H1 (cell line): ENCODE measurements around the gene AGAP1. TPM values are rescaled to one million over a fixed set of nuclear protein-coding genes. Genes with fewer than 3 reads are reported as not detected.

Source experiments
- CTCF ChIA-PET: fragments of 300-600 bp; sonication (Branson Sonifier 250); formaldehyde crosslinking; loops from one replicate; lab custom pipeline; 2021; ENCODE audit not compliant: partially characterized antibody; lab: Charles Lee
- POLR2A ChIA-PET: fragments of 300-600 bp; sonication (Branson Sonifier 250); formaldehyde crosslinking; loops from one replicate; lab custom pipeline; 2021; ENCODE audit warnings: inconsistent platforms; ENCODE audit not compliant: partially characterized antibody; lab: Charles Lee
- DNase-seq, 2 experiments: peaks; one replicate each; pipeline versions ENCODE4 v3.0.0 to v3.0.0-alpha.2; 2010 to 2022; ENCODE audit warnings: low spot score in 2 of 2, low read depth in 1 of 2, mixed read lengths in 1 of 2
- FAIRE-seq: peaks from 2 replicates; lab custom pipeline; 2011; peaks lifted over from hg19 to GRCh38; lab: Jason Lieb, UNC
- H2AFZ ChIP-seq: 2 replicates; pipeline ENCODE4 v1.8.1; 2012; ENCODE audit warnings: low read length, inconsistent platforms
- H2AK5ac ChIP-seq: 2 replicates; pipeline ENCODE4 v1.6.1; 2013; ENCODE audit warnings: low read depth, low read length
- H2BK120ac ChIP-seq: replicated peaks from 2 replicates; pipeline ENCODE3; 2013; ENCODE audit warnings: low read depth, low read length, inconsistent platforms
- H2BK12ac ChIP-seq: 2 replicates; pipeline ENCODE4 v1.6.1; 2013; ENCODE audit warnings: low read depth, low read length
- H2BK15ac ChIP-seq: 2 replicates; pipeline ENCODE4 v1.6.1; 2013; ENCODE audit warnings: low read length
- H2BK20ac ChIP-seq: 2 replicates; pipeline ENCODE4 v1.6.1; 2013; ENCODE audit warnings: low read length
- H2BK5ac ChIP-seq: 2 replicates; pipeline ENCODE4 v1.6.1; 2013; ENCODE audit warnings: low read depth, low read length
- H3K14ac ChIP-seq: 2 replicates; pipeline ENCODE4 v1.6.1; 2013; ENCODE audit warnings: inconsistent platforms; ENCODE audit not compliant: insufficient read length
- H3K18ac ChIP-seq: 2 replicates; pipeline ENCODE4 v1.6.1; 2013; ENCODE audit warnings: low read length; ENCODE audit errors: extremely low read depth
- H3K23ac ChIP-seq: 2 replicates; pipeline ENCODE4 v1.6.1; 2013; ENCODE audit warnings: inconsistent platforms; ENCODE audit not compliant: insufficient read length
- H3K23me2 ChIP-seq: 2 replicates; pipeline ENCODE4 v1.6.1; 2013; ENCODE audit warnings: low read depth, low read length
- H3K27ac ChIP-seq: 2 replicates; pipeline ENCODE4 v1.6.1; 2011; ENCODE audit warnings: low read depth, low read length, inconsistent platforms
- H3K27me3 ChIP-seq, 4 experiments: replicated peaks in 1 of 4; 1 replicate in 1 of 4; 2 replicates in 3 of 4; pipeline versions ENCODE4 v1.6.1 to v1.8.1; 2011 to 2013; ENCODE audit warnings: low read length in 3 of 4, mild to moderate bottlenecking in 3 of 4, inconsistent platforms in 2 of 4, mixed read lengths in 2 of 4, moderate library complexity in 1 of 4; ENCODE audit not compliant: control insufficient read depth in 3 of 4, insufficient read depth in 3 of 4; ENCODE audit errors: extremely low read depth in 1 of 4
- H3K36me3 ChIP-seq, 4 experiments: 2 replicates each; pipeline versions ENCODE4 v1.6.1 to v1.8.1; 2011 to 2013; ENCODE audit warnings: mild to moderate bottlenecking in 4 of 4, low read length in 3 of 4, moderate library complexity in 2 of 4, control low read depth in 1 of 4, inconsistent platforms in 1 of 4; ENCODE audit not compliant: insufficient read depth in 4 of 4, control insufficient read depth in 2 of 4
- H3K4ac ChIP-seq: replicated peaks from 2 replicates; pipeline ENCODE3; 2013; ENCODE audit warnings: low read length, low read depth, mixed read lengths, inconsistent platforms; ENCODE audit not compliant: insufficient read length
- H3K4me1 ChIP-seq, 4 experiments: replicated peaks in 1 of 4; 1 replicate in 1 of 4; 2 replicates in 3 of 4; pipeline versions ENCODE4 v1.6.1 to v1.8.1; 2011 to 2013; ENCODE audit warnings: low read length in 3 of 4, inconsistent platforms in 2 of 4, mixed read lengths in 1 of 4; ENCODE audit not compliant: insufficient read depth in 4 of 4, control insufficient read depth in 3 of 4
- H3K4me2 ChIP-seq, 2 experiments: 2 replicates each; pipeline versions ENCODE4 v1.6.1 to v1.8.1; 2011 to 2013; ENCODE audit warnings: low read depth in 2 of 2, low read length in 2 of 2, control low read depth in 1 of 2, inconsistent platforms in 1 of 2, mild to moderate bottlenecking in 1 of 2; ENCODE audit not compliant: insufficient read depth in 1 of 2
- H3K4me3 ChIP-seq, 4 experiments: fragments of 200-600, 300-600 bp in 1 of 4; sonication (generic), shearing (Covaris generic), sonication (Bioruptor Twin) in 1 of 4; 2 replicates each; pipeline versions ENCODE4 v1.5.1 to v1.8.1; 2011 to 2016; ENCODE audit warnings: low read length in 4 of 4, low read depth in 3 of 4, control low read depth in 2 of 4, inconsistent platforms in 2 of 4, mild to moderate bottlenecking in 2 of 4, mixed read lengths in 1 of 4, moderate library complexity in 1 of 4; ENCODE audit not compliant: insufficient read depth in 2 of 4; ENCODE audit errors: extremely low read depth in 1 of 4
- H3K56ac ChIP-seq: replicated peaks from 2 replicates; pipeline ENCODE3; 2013; ENCODE audit warnings: low read depth, mild to moderate bottlenecking, mixed read lengths, low read length, inconsistent platforms; ENCODE audit not compliant: insufficient read length
- H3K79me1 ChIP-seq: 2 replicates; pipeline ENCODE4 v1.6.1; 2013; ENCODE audit warnings: low read depth, low read length, control low read depth
- H3K79me2 ChIP-seq, 2 experiments: 2 replicates each; pipeline versions ENCODE4 v1.6.1 to v1.8.1; 2012 to 2013; ENCODE audit warnings: low read length in 2 of 2, mild to moderate bottlenecking in 2 of 2, inconsistent platforms in 1 of 2; ENCODE audit not compliant: insufficient read depth in 2 of 2, control insufficient read depth in 1 of 2
- H3K9ac ChIP-seq, 4 experiments: replicated peaks in 1 of 4; 1 replicate in 1 of 4; 2 replicates in 3 of 4; pipeline versions ENCODE4 v1.6.1 to v1.8.1; 2011 to 2013; ENCODE audit warnings: low read depth in 3 of 4, low read length in 3 of 4, control low read depth in 2 of 4, mild to moderate bottlenecking in 2 of 4, moderate library complexity in 2 of 4, inconsistent platforms in 1 of 4; ENCODE audit errors: extremely low read depth in 1 of 4
- H3K9me3 ChIP-seq, 2 experiments: 2 replicates each; pipeline versions ENCODE4 v1.6.1 to v1.8.1; 2012 to 2013; ENCODE audit warnings: mild to moderate bottlenecking in 2 of 2, moderate library complexity in 2 of 2, control low read depth in 1 of 2, inconsistent platforms in 1 of 2, low read depth in 1 of 2, low read length in 1 of 2, mixed read lengths in 1 of 2; ENCODE audit not compliant: insufficient read depth in 2 of 2
- H4K20me1 ChIP-seq, 2 experiments: replicated peaks in 1 of 2; 2 replicates each; pipeline versions ENCODE3 to v1.8.1; 2011 to 2013; ENCODE audit warnings: inconsistent platforms in 2 of 2, low read length in 2 of 2, mild to moderate bottlenecking in 1 of 2; ENCODE audit not compliant: insufficient read depth in 2 of 2, control insufficient read depth in 1 of 2
- H4K5ac ChIP-seq: 2 replicates; pipeline ENCODE4 v1.6.1; 2013; ENCODE audit warnings: low read length, low read depth, mixed read lengths, inconsistent platforms; ENCODE audit not compliant: insufficient read length
- H4K8ac ChIP-seq: 2 replicates; pipeline ENCODE4 v1.8.0; 2013; ENCODE audit warnings: mild to moderate bottlenecking, moderate library complexity, low read length, inconsistent platforms; ENCODE audit not compliant: insufficient read depth; ENCODE audit errors: extremely low read depth
- H4K91ac ChIP-seq: replicated peaks from 2 replicates; pipeline ENCODE3; 2013; ENCODE audit warnings: low read length, mixed read lengths, inconsistent platforms; ENCODE audit not compliant: insufficient read length
- ASH2L ChIP-seq: fragments of 200-600, 300-600 bp; sonication (generic); IDR thresholded peaks from one replicate; pipeline ENCODE4 v1.7.1; 2017; ENCODE audit warnings: low read length
- ATF3 ChIP-seq: IDR thresholded peaks from 2 replicates; pipeline ENCODE4 v1.6.1; 2011; ENCODE audit warnings: low read depth, mild to moderate bottlenecking, low read length; ENCODE audit not compliant: insufficient read depth
- RXRA ChIP-seq: IDR thresholded peaks from 2 replicates; pipeline ENCODE4 v1.6.1; 2011; ENCODE audit warnings: low read depth, mild to moderate bottlenecking, low read length, moderate library complexity; ENCODE audit not compliant: insufficient read depth
- WGBS, 2 experiments: shearing (Covaris generic) in 1 of 2; methylation state at CpG; one replicate each; pipeline versions ENCODE4 v1.1.6 to v1.1.7; 2013 to 2015; ENCODE audit warnings: low lambda C conversion rate in 2 of 2, mixed read lengths in 2 of 2, inconsistent platforms in 1 of 2, low coverage in 1 of 2, missing lambda C conversion rate in 1 of 2; ENCODE audit not compliant: insufficient replicate concordance in 2 of 2, insufficient coverage in 1 of 2, insufficient read length in 1 of 2; ENCODE audit errors: extremely low coverage in 1 of 2, missing lambda C conversion rate in 1 of 2; 5-methylcytosine and 5-hydroxymethylcytosine counted together
- polyA plus RNA-seq, 7 experiments: library from polyadenylated mRNA; depleted of rRNA in 3 of 7; stranded (reverse) in 5 of 7; unstranded in 2 of 7; fragments of >200 nt in 5 of 7; fragments of 200-250 nt in 2 of 7; gene quantifications; 1 replicate in 5 of 7; 2 replicates in 1 of 7; 4 replicates in 1 of 7; pipeline versions ENCODE4 v1.2.1 to v1.2.3, GENCODE V29; 2011 to 2013; ENCODE audit warnings: missing spikeins in 2 of 7, mixed read lengths in 2 of 7
- total RNA-seq: library from RNA; stranded (reverse); fragmentation: NEBNext Ultra II Directional; extraction: Animal tissue kit (Norgen Biotek cat#: 25700); gene quantifications from 2 replicates; pipeline ENCODE4 v1.2.1, GENCODE V29; 2021

The AGAP1 gene
- total and polyA plus RNA-seq, 2 of the 8 experiments (the other 6 are each of a cell fraction or from before 2014, with no cell fraction given) = 18.1 to 39.4 TPM

GRCh38 chr2:236121546-236121945, 627.7 kb downstream of the AGAP1 start:
- Histone ChIP-seq H3K4ac (no peak overlapping the region), H4K8ac (no peak overlapping the region), H3K4me1 (peaks cover 0 to 9% (median 4%) of the 10 kb centered on the region in 4 experiments; a peak in 5 of 7 replicates), H3K9ac (no peak overlapping the region), H3K79me1 (no peaks in the 10 kb centered on the region), H2BK5ac (no peak overlapping the region), H3K79me2 (no peaks in the 10 kb centered on the region), H4K5ac (no peak overlapping the region), H3K4me2 (no peak overlapping the region), H3K27me3 (peaks cover 0 to 12% (median 8%) of the 10 kb centered on the region in 4 experiments; a peak in 6 of 7 replicates), H3K14ac (no peak overlapping the region), H3K18ac (no peak overlapping the region), H2AFZ (no peak overlapping the region), H4K20me1 (peaks cover 7 to 10% of the 10 kb centered on the region in 2 experiments), H2BK12ac (no peak overlapping the region), H2BK20ac (no peak overlapping the region), H3K9me3 (no peaks in the 10 kb centered on the region), H3K27ac (no peak overlapping the region), H3K56ac (no peak overlapping the region), H2AK5ac (no peak overlapping the region), H2BK15ac (no peak overlapping the region), H3K23me2 (no peaks in the 10 kb centered on the region), H3K4me3 (no peak overlapping the region), H3K36me3 (no peaks in the 10 kb centered on the region; a peak in 1 of 8 replicates), H4K91ac (no peak overlapping the region), H3K23ac (no peak overlapping the region), H2BK120ac (no peak overlapping the region)
- FAIRE-seq (no peak), DNase-seq (no peak)
- ChIA-PET CTCF (interaction anchor here (1.6 kb wide), 1 partner anchor 56 kb away, joined by 4 read pairs; no protein-coding TSS in a partner anchor), POLR2A (no interaction called here)
- TF ChIP-seq ATF3 (no peak), RXRA (no peak), ASH2L (no peak)
- WGBS, 2 experiments = 96% methylated on average over 7 of the region's 7 CpGs; no CpG with 5 or more reads in 1 of the 2 experiments
